Suppressor macrophage treated with lipopolysaccharide for 4 hours (primary cell): ENCODE measurements around the gene ALDOA.
"Not testable (repeated sequence)": the region's sequence is repeated elsewhere in the genome, so short reads cannot be mapped to it uniquely, and the experiment has no call there.

ENCODE experiments used
- DNase-seq: peaks from one replicate; pipeline ENCODE4 v3.0.0-alpha.2; 2020

Gene ALDOA

DNA sequence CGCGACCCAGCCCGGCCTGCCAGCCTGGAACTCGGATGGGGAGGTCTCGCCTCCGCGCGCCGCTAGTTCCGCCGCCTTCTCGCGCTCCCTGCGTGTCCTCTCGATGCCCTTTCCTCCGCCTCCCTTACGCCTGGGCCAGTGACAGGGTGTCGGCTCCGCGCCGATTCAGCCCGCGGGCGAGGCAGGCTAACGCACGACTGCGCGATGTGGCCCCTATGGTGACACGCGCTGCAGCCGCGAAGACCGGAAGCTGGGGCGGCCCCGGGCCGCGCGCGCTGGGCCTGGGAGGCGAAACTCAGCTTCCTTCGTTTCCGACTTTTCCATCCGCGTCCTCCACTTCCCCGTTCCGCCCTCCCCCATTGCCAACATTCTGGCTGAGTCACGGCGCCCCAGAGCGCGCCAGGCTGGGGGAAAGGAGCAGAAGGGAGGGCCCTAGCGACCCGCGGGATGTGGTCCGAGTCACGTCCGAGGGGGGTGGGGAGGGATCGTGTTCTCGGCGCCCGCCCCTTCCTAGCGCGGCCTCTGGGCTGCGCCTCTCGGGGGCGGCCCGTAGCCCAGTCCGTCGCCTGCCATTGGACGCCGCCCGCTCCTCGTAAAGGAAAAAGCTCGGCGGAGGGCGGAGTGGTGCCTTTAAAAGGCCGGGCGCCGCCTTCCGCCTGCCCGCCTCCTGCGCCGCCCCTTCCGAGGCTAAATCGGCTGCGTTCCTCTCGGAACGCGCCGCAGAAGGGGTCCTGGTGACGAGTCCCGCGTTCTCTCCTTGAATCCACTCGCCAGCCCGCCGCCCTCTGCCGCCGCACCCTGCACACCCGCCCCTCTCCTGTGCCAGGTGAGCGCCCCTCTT, at the start of gene ALDOA:
ALDOA (plus strand) TSS at position 659 of the 841 bp plus-strand sequence. CDS start 1,138 bp downstream, outside the sequence.
- peak; percentile 100 for DNase-seq

DNA sequence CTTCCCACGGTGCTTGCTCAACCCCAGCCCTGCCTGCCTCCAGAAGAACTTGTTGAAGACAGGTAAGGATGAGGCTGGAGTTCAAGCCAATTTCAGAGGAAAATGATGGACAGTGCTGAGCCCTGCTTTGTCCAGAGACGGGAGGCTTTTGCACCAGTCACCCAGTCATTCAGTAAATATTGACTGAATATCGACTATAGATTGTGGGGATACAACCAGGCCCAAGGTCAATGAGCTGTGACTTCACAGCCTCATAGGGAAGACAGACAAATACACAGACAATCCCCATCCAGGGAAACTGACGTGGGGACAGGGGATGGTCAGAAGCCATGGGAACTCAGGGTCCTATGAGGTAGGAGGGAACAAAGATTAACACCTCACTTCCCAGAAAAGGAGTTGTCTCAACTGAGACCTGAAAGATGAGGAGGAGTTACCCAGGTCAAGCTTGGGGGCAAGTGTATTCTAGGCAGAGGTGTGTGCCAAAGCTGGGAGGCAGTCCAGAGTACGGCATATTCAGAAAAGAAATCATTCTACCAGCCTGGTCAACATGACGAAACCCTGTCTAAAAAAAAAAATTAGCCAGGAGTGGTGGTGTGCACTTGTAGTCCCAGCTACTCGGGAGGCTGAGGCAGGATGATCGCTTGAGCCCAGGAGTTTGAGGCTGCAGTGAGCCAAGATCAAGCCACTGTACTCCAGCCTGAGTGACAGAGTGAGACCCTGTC, 48.8 kb upstream of the ALDOA start:
- no peak for DNase-seq

DNA sequence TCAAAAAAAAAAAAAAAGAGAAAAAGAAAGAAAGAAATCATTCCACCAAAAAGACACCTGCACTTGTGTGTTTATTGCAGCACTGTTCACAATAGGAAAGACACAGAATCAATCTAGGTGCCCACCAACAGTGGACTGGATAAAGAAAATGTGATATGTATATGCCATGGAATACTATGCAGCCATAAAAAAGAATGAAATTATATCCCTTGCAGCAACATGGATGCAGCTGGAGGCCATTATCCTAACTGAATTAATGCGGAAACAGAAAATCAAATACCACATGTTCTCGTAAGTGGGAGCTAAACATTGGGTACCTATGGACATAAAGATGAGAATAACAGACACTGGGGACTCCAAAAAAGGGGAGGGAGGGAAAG, 48.3 kb upstream of the ALDOA start:
- no peak for DNase-seq

DNA sequence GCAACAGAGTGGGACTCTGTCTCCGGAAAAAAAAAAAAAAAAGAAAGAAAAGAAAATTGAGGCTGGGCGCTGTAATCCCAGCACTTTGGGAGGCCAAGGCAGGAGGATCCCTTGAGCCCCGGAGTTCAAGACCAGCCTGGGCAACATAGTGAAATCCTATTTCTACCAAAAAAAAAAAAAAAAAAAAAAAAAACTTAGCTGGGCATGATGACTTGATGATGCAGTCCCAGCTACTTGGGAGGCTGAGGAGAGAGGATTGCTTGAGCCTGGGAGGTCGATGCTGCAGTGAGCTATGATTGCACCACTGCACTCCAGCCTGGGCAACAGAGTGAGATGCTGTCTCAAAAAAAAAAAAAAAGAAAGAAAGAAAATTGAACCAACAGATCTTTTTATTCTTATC, 47.6 kb upstream of the ALDOA start:
- DNase-seq, result not testable (repeated sequence)

DNA sequence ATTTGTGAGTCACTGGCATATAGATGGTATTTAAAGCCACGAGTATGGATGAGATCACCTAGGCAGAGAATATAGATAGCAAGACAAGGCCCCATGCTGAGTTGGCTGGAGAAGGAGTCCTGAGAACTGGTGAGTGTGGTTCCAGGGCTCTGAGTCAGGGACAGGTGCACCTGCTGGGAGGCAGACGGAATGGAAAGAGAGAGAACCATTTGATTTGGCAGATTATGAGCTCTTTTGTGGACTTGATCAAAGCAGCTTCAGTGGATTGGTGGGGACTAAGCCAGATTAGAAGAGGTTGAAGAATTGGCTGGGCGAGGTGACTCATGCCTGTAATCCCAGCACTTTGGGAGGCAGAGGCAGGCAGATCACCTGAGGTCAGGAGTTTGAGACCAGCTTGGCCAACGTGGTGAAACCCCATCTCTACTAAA, 46.8 kb upstream of the ALDOA start:
- DNase-seq, result no peak

DNA sequence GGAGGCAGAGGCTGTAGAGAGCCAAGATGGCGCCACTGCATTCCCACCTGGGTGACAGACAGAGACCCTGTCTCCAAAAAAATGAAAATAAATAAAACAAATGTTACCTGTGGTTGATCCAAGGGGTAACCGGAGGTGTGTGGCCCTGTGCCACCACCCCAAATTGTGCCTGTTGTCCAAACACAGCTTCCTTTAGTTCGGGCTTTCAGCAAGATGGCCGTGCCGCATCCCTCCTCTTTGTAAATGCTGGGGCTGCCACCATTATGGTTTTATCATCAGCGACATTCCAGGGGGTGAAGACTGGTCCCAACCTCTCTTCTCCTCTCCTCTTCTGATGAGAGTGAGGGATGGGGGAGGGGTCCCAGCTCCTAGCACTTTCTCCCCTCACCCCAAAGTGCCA, 42.7 kb upstream of the ALDOA start, which contains the start of gene C16orf92:
C16orf92 (plus strand) TSS at position 312 of the 400 bp plus-strand sequence. CDS start 143 bp downstream, outside the sequence.
- DNase-seq, result no peak

DNA sequence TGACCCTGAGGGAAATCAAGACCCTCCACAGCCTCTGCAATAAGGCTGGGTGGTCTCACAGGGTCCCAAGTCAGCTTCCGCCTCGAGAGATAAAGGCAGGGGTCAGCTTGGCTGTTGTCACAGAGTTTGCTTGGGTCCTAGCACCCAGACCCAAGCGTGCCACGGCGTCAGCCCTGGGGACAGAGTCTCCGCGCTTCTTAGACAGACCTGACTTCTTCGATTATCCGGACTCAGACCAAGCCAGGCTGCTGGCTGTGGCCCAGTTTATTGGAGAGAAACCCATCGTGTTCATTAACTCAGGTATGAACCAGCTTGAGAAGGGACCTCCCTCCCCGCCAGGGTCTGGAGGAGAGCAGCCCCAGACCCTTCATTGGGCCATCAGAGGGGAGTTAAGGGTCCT, 42.0 kb upstream of the ALDOA start:
- DNase-seq, result no peak

DNA sequence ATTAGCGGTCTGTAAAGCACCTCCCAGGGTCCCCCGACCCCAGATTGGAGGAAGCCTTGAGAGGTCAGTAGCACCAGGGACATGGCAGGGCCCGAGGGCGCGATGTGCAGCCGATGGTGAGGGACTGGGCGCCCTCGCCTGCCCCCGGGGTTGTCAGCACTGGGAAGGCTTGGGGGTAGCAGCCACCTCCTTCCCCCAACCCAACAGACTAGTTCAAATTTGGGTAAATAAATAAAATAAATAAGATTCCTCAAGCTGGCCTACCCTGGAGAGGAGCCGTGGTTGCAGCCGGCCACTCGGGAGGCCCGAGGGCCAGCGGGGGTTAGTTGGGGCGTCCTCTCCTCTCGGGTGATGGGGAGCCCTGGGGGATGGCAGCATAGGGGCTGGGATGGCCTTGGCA, 41.1 kb upstream of the ALDOA start:
- DNase-seq, result no peak

DNA sequence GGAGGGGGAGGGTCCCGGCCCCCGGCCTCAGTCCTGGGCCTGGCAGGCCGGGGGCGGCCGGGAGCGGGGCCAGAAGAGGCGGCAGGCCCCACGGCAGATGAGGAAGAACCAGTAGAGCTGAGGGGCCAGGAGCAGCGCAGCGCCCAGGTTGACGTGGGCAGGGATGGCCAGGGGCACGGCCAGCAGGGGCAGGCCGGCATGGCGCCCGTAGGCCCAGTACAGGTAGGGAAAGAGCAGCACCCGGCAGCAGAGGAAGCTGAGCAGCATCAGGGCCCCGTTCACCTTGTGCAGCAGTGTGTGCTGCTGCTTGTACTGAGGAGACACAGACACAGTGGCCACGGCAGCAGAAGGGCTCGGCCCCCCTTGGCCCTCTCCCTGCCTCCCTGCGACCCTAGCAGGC, 40.4 kb upstream of the ALDOA start:
- no peak for DNase-seq

DNA sequence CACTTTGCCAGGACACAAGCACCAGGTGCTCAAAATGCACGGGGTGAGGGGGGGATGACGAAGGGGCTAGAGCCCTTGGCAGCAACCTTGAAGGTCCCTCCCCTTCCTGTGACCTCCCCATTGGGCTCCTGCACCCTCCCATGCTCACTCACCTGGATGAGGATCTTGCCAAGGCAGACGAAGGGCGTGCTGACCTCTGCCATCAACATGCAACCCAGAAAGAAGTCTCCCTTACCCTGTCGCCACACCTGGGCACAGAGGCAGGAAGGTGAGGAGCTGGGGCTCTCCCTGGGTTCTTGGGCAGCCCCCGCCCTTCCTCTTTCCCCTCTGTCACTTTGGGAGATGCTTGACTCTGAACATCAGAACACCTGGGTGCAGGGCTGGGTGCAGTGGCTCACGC, 40.0 kb upstream of the ALDOA start:
- no peak for DNase-seq

DNA sequence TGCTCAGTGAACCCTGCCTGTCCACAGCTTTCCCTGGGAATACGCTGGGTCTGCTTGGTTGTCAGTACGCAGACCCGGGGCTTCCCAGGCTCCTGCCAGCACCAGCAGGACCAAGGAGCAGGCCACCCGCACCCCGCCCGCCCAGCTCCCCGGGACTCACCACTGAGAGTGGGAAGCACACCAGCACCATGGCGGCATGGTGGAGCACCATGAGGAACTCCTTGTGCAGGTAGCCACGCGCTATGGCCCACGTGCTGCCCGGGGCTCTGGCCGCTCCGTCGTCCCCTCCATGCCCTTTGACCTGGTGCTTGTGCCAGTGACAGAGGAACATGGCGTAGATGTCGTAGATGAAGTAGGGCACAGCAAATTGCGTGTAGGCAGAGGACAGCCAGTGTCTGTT, 39.1 kb upstream of the ALDOA start:
- no peak for DNase-seq

DNA sequence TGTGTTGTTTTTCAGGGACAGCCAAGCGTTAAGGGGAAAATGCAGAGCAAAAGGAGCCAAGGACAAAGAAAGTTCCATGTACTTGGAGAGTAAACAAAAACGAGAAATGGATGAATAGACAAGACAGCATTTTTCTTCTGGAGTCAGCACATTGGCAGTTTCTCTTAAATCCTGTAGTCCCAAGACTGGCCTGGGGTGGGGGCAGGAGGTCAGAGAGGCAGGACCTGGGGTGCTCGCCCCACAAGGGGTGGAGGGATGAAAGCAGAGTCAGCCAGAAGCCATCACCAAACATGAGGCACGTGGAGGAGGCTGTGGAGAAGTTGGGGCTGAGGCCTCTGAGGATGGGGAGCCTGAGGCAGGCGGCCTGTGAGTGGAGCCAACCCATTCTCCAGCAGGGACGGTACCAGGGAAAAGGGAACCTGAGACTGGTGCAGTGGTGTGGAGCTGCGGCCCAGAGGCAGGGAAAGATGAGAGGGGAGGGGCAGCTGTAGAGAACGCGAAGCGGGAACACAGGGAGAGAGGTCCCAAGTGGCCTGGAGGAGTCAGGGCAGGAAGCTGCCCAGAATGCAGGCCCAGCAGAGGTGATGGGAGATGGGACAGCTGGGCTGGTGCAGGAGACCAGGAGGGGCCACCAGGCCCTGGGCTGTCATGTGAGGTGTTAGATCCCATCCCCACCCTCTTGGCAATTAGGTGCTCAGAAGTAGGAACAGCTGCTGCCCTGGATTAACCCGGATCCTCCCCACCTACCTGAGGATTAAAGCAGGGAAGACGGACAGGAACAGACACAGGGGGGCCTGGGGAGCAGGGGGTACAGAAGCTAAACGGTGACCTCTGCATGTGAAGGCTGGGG, 37.7 kb upstream of the ALDOA start:
- DNase-seq, result no peak

DNA sequence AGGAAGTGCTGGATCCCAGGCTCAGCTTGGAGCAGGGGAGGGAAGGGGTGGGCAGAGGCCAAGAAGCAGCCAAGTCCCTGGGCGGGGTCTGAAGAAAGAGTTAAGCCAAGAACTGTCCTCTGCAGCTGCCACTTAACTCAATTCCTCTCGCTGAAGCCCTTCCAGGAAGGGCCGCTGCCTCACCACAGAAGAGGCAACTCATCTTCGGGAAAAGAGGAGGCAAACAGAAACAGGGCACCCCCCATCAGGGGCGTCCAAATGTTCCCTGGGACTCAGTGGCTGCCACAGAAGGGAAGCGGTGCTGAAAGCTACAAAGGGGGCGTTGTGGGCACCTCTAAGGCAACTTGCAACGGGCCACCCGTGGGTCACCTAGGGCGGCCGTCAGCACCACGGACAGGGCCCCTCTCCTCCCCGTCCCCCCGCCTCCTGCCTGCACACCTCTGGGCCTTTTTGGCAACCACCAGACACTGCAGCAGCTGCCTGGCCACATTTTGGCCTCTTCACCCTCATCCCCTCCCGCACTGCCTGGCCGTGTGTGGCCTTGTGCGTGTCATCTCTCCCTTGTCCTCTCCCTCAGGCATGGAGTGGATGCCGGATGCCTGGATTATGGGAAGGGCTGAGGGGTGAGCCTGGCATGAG, 37.0 kb upstream of the ALDOA start:
- no peak for DNase-seq

DNA sequence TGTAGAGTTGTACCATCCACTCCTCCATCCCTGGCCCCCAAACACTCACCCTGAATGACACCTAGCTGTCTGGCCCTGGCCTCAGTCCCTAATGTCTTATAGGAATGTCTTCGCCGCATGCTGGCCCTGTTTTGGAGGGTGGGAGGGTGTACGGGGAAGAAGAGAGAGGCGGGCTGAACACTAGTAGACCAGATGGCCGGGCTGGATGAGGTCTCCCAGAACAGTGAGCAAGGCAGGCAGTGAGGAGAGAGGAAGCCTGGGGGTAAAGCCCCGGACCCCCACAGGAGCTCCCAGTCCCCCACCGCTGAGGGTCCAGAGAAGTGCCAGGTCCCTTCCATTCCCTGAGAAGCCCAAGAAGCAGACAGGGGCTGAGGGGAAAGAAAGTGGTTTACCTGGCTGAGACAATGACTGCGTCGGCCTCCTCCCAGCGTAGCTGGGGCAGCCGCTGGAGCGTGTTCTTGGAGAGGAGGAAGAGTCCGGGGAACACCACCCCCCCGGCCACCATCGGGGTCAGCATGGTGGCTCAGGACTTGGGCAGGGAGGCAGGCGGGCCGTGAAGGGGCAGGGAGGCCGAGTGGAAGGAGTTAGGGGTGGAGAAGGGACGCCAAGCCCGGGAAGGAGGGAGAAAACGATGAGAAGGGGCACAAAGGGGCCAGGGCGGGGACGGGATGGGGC, 35.4 kb upstream of the ALDOA start:
- no peak for DNase-seq

DNA sequence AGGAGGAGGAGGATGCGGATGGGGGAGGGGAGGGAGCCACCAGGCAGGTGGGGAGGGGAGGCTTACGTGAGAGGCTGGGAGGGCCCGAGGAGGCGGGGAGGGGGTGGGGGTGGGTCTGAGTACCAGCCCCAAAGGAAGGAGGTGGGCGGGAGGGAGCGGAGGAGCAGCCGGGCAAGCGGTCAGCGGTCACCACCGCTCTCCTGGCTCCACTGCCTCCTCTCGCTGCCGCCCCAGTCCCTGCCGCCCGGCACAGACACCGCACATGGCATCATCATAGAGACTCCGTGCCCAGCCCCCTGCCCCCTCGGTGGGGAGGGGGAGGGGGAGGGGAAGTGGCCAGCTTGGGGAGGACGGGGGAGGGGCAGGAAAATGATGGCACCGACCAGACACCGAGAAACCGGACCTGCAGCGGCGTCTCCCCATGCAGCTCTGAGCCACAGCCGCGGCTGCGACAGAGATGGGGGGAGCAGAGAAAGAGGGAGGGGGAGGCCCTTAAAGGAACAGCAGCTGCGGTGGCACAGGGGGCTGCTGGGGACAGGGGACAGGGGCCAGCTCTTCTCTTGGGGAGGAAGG, 34.6 kb upstream of the ALDOA start, which contains the start of gene TLCD3B:
TLCD3B (minus strand) TSS at position 431 of the 573 bp plus-strand sequence. CDS start 744 bp downstream, outside the sequence.
- DNase-seq, result no peak

DNA sequence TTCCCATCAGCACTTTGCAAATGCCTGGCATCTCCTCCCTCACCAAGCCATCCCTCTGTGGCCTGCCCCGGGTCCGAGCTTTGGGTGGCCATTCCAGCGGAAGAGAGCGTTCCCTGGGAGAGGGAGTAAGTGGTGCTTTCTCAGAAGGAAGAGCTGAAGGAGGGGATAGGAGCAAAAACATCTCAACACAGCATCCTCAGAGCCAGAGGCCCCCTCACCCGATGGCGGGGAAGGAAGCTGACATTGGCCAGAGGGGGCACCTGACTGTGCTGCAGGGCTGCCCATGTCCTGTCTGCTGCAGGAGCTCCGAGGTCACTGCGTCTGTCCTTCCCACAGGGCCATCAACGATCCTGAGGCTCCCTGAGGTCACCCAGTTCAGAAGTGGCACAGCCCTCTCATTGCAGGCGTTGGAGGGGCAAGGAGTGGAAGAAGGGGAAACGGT, 34.1 kb upstream of the ALDOA start:
- no peak for DNase-seq

DNA sequence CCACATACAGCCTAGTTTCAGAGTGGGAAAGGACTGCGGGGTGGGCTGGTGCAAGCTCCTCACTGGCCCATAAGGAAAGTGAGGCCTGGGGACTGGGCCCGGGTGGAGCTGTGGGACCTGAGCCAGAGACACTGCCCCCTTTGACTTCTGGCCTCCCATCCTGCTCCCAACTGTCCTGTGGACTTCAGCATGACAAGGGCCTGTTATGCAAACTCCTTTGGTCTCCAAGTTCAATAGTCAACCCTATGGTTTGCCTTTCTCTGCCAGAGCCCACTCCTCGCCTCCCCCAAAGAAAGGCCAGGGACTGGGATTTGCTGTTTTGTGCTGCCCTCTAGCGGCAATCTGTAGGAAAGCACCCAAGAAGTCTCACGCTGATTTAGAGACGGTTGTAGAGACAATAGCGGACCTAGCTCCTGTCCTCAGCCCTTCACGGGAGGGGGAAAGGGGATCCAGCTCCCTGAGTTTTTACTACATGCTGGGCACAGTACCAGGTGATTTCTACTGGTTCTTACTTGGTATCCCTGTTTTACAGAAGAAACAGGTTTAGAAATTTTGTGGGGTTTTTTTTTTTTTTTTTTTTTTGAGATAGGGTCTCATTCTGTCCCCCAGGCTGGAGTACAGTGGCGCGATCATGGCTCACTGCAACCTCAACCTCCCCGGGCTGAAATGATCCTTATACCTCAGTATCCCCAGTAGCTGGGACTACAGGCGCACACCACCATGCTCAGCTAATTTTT, 33.3 kb upstream of the ALDOA start:
- peak; percentile 73 for DNase-seq

DNA sequence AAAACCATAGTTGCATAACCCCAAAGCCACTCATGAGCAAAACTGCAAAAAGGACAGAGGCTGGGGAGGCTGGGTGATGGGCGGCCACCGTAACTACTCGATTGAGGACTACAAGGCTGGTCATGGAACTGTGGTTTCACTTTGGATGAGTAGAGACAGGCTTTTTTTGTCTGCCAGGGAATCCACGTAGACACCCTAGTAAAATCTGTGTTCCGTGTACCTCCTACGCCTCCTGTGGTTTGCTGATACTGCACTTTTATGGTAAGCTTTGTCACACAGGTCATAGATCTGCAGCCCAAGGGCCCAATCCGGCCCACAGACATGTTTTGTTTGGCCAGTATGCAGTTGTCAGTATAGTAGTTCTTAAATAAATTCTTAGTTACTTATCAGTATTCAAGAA, 32.3 kb upstream of the ALDOA start:
- DNase-seq, result no peak

DNA sequence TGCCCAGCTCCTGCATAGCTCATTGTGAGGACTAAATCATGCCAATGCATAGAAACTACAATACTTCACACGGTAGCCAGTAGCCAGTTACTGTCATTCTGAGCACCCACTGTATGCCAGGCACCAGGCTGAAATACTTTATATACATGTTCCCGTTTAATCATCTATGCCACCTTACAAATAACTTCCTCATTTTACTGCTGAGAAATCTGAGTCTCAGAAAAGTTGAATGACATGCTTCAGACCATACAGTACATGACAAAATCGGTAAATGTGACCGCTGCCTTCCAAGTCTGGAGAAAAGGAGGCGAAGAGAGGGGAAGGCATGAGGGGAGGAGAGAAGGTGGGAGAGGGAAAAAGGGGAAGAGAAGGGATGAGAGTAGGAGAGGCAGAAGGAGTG, 25.3 kb upstream of the ALDOA start:
- peak; percentile 41 for DNase-seq

DNA sequence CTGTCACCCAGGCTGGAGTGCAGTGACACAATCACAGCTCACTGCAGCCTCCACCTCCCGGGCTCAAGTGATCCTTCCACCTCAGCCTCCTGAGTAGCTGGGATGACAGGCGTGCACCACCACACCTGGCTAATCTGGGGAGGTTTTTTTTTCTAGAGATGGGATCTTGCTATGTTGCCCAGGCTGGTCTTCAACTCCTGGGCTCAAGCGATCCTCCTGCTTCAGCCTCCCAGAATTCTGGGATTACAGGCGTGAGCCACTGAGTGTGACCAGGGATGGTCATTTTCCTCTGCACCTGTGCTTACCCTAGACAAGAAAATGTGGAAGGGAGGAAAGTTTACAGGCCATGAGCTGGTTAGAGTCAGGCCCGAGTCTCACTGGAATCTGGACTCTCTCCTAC, 24.9 kb upstream of the ALDOA start:
- DNase-seq, result not testable (repeated sequence)

DNA sequence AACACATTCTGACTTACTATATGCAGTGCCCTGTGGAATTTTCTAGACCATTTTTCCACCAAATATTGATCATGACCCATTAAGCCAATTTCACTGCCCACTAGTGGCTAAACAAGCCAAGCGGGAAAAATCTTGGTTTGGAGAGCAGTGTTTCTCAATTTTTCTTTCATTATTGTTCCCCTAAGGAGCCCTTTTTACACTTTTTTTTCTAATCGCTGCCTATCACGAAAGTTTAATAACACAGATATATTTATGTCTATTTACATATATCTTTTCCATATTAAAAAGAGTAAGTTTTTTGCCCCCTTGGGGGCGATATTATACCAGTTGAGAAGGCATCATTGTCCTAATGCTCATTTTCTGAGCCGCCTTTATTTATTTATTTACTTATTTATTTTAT, 23.7 kb upstream of the ALDOA start:
- DNase-seq, result peak; percentile 47
